CD4-positive, alpha-beta T cell treated with Interleukin-10 for 1 hour (primary cell): ENCODE data around the gene LRRC18.

Experiments used
- DNase-seq: peaks from one replicate; pipeline ENCODE4 v3.0.0-alpha.2; 2020

LRRC18 gene

DNA sequence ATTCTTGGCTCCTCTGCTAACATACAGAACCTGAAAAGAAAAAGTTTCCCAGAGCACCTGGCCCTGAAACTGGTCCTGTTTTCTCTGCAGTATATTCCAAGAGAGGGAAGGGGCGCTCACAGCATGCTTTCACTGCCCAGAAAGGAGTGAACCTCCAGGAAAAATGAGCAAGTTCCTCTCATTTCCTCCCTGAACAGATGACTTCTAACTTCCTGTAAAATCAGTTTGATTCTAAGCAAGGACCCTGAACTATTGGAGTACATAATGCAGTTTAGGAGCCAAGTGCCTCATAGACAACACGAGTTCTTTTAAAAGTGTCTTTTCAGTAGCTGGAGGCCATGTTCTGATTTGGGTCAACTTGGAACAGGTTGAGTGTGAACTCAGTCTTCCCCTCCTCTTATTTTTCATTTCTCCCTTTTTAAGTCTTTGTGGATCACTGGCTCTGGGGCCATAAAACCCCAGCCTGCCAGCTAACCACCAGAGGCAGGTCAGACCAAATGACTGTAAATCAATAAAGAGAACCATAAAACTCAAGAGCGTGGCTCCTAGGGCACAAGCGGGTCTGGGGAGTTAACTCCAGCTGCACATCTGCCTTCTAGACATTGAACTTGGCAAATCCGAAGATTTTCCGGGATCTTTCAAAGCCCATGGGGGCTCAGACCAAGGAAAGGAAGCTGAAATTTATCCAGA, 5.9 kb upstream of the LRRC18 start:
- no peak for DNase-seq

DNA sequence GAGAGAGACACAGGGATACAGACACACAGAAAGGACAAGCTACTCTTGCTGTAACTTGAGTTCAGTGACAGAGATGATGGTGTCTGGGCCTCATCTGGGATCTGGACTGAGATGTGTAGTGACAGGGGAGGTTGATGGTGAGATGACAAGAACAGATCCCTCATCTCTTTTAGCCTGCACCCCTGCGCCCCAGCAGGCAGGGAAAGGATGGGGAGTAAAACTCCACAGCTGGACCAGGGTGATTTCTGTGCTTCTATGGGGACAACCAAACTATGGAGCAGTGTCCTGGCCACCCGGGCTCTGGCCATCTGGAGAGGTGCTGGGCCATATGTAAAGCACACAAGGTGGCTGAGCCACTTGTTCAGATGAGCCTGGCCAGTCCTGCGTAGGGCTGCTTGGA, 4.5 kb upstream of the LRRC18 start:
- DNase-seq, result no peak

DNA sequence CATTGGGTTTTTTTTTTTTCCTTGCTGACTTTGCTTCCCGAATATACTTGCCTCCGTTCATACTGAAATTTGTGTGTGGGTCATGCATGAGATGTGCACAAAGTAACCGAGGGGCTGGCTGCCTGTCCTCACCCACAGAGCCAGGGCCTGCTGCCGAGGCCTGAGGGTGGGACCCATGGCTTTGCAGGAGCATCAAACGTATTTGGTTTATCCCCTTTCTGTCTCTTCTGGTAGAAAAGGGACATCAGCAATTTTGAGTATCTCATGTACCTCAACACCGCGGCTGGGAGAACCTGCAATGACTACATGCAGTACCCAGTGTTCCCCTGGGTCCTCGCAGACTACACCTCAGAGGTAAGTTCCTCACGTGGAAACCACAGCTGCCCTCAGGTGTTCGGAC, 3.5 kb upstream of the LRRC18 start:
- no peak for DNase-seq

DNA sequence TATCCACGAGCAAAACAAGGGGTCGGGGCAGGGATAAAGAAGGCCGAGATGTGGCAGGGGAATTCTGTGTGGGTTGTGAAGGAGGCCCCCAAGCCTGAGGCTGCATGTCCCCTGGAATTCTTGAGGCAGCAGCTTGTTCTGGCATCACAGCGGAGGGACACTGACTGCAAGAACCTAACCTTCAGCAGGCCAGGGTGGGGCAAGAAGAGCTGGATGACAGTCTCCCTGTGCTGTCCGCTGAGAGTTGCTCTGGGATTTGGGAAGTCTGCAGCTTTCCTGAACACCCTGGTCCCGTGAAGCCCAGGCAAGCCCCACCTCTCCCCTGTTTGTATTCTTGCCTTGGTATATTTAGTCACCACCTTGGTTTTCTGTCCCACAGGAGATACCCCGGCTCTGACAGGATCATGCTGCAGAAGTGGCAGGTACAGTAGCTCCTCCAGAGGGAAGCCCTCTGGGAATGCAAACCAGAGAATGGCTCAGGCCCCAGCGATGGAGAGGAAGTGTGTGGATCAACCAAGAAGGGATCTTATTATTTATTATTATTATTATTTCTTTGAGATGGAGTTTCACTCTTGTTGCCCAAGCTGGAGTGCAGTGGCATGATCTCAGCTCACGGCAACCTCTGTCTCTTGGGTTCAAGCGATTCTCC, 1.9 kb upstream of the LRRC18 start:
- no peak for DNase-seq

DNA sequence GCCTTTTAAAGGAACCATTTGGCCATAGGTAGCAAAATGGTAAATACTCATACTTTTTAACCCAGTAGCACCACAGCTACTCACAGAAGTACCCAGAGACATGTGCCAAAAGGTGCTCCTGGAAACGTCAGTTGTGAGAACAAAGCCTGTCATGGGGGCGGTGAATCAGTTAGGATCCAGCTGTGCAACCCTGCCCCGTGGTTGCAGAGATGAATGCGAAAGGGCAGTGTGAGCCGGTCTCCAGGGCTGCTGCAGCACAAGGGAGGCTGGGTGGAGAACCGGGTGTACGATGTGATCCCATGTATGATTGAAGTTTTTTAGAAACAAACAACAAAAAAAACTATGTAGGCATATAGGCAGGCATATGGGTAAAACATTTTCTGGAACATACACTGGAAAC, 1.3 kb upstream of the LRRC18 start:
- DNase-seq, result no peak

DNA sequence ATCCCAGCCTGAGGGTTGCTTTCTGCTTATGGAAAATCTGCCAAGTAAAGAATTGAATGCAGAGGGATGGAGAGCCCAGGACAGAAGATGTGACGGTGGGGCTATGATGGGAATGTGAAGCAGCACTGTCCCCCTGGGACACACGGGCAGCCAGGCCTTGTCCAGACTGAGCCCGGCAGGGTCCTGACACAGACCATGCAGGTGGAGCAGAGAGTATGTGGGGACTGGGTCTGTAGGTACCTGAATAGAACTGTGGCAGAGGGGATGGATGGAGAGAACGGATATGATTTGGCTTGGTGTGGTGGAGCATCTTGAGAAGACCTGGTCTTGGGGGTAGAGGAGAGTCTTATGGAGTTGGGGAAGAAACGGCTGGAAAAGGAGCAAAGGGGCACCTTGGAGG, 732 bp upstream of the LRRC18 start:
- no peak for DNase-seq

DNA sequence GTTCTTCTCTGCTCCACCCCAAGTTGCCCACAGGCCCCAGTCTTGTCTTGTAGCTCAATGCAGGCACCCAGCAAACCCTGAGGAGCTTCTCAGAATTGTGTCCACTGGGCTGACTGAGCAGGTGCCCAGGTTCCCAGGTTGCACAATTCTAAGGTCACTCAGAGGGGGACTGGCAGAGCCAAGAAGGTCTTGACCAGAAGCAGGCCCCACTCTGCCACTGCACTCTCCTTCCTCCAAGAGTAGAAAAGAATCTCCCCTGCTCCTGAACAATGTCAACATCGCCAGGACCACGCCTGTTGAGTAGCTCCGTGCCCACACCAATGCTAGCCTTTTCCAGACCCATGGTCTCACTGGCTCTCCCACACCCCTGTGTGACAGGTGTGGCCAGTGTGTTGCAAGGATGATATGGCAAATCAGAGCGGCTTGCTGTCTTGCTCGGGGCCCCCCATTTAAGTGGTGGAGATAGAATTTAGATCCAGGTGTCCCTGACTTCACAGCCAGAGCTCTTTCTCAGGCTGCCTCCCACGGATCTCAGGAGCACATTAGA, 577 bp downstream of the LRRC18 start:
- no peak for DNase-seq

DNA sequence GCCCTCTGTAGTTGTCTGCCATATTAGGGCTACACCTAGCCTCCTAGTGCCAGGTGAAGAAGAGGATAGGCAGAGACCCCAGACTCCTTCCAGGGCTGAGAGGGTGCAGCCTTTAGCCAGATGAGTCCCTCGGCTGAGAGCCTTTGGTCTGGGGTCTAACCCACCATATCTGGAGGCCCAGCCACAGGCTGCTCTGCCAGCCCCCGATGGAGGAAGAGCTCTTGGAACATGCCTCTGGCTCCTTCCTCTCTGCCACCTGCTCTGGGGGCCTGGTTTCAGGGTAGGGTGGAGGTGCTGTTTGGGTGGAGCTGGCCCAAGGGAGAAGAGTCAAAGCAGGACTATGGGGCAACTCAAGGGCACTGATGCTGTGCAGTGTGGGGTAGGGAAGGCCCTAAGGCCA, 1.4 kb downstream of the LRRC18 start:
- DNase-seq, result no peak

DNA sequence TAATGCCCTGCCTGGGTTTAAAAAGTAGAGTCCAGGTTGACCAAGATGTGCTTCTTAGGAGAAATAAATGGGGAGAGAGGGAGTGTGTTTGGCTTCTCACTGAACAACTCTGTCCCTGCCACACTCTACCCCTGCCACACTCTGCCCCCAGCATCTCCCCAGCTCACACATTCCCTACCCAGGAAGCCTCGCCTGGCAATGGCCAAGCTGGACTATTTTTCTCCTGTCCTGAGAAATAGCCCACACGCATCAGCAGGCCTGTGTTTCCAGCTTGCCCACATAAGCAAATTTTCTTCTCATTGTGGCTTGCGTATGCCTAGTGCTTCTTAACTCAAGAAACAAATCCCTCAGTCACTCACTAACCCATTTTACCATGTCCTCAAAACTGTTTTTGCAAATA, 1.8 kb downstream of the LRRC18 start:
- no peak for DNase-seq

DNA sequence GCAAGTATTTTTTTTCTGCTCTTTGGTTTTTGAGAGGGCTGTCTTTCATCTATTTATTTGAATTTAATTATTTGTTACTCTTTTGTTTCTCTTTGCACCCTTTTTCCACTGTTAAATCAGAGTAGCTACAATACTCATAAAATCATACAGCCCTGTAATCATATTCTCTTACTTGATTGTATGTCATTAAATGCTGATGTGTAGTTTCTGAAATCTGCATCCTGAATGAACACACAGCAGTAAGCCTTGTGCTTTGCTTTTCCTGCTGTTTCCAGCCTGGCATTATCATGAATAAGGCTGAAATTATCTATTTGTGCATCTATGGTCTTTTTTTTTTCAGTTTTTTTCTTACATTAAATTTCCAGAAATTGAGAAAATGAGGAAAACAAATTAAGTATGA, 4.1 kb downstream of the LRRC18 start:
- no peak for DNase-seq

DNA sequence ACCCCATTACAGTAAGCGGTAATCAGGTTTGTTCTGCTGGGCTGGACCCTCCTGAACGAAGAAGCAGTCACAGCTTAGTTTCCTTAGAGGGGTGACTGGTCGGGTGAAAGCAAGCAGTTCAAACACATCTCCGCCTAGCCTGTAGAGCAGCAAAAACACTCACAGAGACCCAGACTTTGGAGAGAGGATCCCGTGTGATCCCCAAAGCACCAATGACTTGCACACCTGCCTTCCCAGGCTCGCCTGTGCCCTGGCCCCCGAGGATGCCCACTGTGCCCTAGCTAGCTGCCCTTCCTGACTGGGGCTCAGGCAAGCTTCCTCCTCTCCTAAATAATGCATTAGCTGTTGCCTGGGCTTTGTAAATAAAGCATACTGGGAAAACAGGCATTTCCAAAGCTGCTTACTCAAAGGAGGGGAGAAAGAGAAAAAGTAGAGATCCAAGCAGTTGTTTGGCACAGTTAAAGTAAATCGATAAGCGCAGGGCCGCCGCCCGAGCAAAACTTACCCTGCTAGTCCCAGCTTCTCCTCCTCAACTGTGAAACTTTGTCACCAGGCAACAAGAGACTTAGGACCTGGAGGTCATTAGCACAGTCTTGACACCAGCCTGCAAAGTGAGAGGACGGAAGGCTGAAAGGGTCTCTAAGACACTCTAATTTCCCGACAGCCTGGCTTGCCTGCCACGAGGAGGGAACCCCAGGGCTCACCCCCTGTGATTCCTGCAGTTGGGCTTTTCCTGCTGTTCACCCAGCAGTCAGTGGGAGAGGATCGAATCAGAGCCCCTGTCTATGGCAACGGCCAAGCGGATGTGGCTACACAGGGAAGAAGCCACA, 4.8 kb downstream of the LRRC18 start:
- DNase-seq, result no peak

DNA sequence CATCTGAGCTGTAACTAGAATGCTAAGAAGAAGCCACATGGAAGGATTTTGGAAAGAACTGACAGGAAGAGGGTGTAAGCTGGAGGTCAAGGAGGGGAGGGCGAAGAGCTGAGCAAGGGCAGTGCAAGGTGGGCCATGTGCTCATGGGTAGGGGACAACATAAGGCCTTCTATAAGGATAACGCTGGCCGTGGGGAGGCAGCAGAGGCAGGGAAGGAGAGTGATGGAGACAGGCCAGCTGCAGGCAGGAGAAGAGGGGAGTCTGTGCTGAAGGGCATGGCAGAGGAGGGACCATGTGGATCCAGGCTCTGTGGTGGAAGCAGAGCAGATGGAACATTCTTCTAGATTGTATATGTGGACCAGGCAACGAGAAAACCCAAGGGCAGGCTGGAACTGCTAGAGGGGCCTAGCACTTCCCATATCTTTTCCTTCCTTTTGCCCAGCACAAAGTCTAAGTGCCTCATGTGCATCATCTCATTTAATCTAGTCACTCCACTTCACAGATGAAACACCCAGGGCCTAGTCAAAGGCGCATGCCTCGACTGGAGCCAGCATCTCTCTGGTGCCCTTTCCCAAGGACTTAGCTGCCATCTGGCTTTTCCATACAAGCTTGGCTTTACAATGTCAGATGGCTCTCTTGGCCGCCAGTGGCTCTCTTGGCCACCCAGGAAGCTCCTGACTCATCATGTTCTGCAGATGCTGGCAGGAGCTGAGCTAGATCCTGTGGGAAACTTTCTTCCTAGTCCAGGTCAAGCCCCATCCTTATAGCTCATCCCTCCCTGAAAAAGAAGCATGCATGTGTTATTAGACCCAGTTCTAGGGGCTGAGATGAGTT, 6.6 kb downstream of the LRRC18 start:
- no peak for DNase-seq

DNA sequence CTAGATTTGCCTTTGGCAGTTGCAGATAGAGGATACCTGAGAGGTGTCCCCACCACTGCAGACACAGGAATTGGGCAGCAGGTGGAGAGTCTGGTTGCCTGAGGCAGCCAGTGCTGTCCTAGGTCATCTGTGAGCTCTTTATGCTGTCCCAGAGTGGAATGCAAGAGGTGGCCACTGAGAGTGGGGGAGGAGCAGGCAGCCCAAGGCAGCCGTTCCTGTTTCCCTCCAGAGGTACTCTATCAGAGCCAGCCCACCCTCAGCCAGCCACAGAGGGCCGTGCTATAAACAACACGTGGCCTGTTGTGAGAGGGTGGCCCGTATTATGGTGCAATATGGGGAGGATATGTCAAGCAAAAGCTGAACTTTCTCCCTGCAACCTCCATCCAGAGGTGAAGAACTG, 8.5 kb downstream of the LRRC18 start:
- DNase-seq, result no peak

DNA sequence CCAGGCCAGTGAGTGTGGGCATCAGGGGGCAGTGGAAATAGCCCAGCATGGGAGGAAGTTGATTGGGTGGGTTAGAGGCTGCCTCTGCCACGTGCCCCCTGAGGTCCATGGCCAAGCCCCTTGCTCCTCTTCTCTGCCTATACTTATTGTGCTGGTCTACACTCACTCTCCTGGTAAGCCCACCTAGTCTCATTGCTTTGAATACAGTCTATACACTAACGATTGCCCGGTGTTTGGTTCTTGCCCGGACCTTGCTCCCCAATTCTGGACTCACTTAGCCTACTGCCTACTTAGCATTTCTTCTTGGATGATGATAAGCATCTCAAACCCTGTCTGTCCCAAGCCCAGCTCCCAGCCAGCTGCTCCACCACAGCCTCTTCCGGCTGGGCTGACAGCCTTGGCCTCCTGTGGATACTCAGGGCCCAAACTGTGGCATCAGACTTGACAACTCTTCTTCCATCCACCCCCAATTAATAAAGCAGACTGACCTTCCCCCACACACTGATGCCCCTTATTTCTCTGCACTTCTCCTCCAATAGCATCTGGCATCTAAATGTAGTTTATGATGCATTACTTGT, 10.1 kb downstream of the LRRC18 start:
- no peak for DNase-seq

DNA sequence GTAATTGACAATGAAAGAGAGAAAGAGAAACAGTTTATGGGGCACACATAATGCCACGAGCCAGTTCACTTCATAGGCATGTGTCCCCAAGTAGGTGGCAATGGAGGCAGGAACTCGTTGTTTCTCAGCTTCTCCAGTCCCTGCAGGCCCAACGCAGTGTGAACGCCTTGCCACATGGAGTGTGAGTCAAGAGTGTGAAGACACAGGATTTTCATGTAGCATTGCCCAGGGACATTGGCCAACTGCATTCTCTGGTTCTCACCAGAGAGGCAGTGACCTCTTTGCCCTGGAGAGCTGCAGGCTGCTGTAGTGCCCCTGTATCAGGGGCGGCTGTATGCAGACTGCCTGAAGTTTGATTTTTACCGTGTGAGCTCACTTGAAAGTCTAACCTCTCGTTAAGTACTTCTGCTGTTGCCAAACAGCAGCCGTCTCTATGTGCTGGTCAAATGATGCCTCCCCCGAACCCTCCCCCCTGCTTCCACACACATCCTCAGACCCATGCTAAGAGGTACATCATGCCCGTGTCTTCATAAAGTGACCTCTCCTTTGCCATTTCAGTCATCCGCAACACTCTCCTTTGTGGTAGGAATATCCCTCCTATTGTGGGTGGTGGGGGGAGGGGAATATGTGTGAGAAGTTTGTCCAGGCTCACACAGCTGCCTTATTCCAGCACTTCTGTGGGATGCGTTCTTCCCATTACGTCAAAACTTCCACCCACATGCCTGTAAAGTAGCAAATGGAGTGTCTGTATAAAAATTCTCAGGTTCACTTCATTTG, 12.7 kb downstream of the LRRC18 start:
- DNase-seq, result no peak

DNA sequence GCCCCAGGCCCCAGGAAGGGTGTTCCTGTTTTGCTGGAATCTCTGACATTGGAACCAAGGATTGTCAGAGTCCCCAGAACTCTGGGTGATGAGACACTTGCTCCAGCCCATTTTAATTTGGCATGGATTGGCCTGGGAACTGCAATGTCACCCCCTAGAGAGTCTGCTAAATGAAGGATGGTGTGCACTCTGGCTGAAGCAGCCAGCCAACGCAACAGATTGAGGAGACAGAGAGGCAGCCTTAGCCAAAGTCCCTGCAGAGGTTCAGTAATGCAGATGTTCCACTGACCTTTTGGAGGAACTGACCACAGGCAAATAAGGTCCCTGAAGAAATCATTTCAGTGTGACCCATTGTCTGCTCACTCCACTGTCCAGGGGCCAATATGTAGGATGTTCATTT, 13.4 kb downstream of the LRRC18 start:
- no peak for DNase-seq

DNA sequence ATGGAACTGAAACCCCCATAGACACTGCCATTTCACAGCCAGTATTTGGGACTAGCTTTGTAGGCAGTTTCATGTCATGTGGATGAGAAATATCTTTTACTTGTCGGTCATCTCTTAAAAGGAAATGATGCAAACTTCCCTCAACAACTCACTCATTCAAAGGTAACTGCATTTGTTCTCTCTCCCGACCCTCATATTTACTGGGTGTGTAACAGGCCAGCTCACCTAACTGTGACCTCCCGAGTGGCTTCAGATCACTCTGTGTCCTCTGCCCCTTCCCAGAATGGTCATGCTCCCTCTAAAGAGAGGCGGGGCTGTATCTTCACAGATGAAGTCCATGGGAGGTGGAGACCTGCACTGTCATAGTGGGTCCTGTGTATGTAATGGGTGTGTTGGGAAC, 14.7 kb downstream of the LRRC18 start:
- DNase-seq, result no peak

DNA sequence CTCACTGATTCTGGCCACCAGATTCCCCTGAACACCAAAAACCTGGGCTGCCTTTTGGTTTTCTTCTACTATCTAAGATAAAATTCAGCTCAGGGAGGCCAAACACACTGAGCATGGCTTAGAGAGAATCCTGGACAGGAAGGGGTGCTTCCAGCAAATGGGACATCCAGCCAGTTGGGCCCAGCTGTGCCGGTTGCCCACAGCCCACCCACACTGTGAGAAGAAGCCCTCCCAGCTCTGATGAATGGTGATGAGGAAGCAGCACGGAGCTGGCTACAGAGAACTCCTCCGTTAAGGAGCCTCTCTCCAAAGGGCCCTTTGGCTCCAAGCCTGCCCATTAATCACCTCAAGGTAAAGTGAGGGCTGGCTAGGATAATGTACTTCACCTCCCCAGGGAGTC, 15.9 kb downstream of the LRRC18 start:
- DNase-seq, result no peak

DNA sequence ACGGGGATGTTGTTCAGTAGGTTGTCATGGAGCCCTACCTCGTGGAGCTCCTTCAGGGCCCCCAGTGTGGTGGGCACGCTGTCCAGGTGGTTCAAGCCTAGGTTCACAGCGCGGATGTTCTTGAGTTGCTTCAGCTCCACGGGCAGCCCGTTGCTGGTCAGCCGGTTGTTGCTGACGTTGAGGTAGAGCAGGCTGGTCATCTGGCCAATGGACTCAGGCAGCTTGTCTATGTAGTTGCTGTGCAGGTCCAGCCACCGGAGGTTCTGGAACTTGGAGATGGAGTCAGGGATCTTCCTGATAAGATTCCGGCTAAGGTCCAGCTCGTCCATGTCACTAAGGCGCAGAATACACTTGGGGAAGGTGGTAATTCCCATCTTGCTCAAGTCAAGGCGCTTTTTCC, 26.0 kb downstream of the LRRC18 start:
- no peak for DNase-seq

DNA sequence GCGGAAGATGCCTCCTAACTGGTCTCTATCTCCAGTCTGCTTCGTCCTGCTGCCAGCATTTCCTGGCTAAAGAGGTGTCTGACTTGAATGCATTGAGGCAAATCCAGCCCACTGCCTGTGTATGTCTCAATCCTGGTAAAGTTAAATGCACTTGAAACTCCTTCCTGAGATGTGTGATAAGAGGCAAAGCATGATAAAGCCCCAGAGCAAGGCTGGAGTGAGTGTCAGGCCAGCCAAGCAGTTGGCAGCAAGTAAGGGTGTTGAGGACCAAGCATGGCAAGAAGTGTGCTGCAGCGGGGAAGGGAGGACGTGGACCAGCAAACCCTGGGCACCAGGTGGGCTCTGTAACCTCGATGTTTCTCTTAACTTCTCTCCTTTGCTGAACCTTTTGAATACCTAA, 29.1 kb downstream of the LRRC18 start:
- DNase-seq, result no peak

DNA sequence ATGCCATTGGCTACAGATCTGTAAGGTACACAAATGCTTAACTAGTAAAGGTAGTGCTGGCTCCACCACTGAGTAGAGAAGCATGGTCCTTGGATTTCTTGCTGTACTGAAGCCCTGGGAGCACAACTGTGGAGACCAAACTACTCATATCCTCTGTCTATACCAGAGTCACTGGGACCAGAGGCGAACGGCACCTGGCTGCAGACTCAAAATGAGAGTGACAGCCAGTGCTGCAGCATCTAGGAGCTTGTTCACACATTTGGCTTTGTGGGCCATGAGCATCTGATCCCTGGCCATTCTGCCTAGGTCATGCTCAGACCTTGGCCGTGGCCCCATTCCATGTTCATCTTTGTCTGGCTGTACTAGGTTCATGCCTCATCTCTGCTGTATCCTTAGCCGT, 31.9 kb downstream of the LRRC18 start:
- no peak for DNase-seq

DNA sequence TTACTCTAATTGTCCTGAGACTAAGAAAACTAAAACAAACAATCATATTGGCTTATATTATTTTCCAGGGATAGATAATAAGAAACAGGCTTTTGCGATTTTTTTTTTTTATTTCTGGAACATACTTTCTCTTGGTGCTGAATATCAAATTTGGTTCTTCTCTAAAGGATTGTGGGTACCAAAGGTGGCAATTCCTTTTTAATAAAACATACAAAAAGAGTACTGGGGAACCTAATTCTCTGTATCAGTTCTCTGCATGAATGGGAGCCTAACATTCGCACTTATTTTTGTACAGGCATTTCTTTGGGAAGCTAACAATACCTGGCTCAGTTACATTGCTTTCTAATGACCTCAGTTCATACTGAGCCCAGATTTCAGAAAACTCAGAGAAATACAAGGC, 32.8 kb downstream of the LRRC18 start:
- no peak for DNase-seq
